Cardiac septum (tissue), 1 donor: ENCODE data around the gene PLA2G12B. TPM values are rescaled to one million over a fixed set of nuclear protein-coding genes. Genes with fewer than 3 reads are reported as not detected.
"Not testable (repeated sequence)": the region's sequence is repeated elsewhere in the genome, so short reads cannot be mapped to it uniquely, and the experiment has no call there.

Experiments used
- DNase-seq: peaks from one replicate; pipeline ENCODE4 v3.0.0-alpha.2; 2020; ENCODE audit warnings: low spot score
- intact Hi-C: fragments of 100-400 bp; cut with DNase I; formaldehyde crosslinking; loops from one replicate; pipeline ENCODE4 v1.14.0; 2022
- total RNA-seq: library from RNA; stranded (reverse); fragmentation: NEBNext Ultra II Directional; extraction: Animal tissue kit (Norgen Biotek cat#: 25700); gene quantifications from one replicate; pipeline ENCODE4 v1.2.1, GENCODE V29; 2021
- donor health status: DM: no; HTN: no; CAD: no.

PLA2G12B gene
- total RNA-seq, 1 donor from 2014 or later: not detected

- intact Hi-C loops: no loop called here
- no peak for DNase-seq
Measured at GRCh38 chr10:72946963-72947362, 7.6 kb downstream of the PLA2G12B start.

GRCh38 chr10:72943498-72944234, 10.9 kb downstream of the PLA2G12B start:
- intact Hi-C loops: no loop called here
- DNase-seq: no peak

GRCh38 chr10:72935361-72935760, 19.2 kb downstream of the PLA2G12B start:
- no peak for DNase-seq
- intact Hi-C loops: no loop called here

GRCh38 chr10:72932259-72933015, 22.2 kb downstream of the PLA2G12B start:
- intact Hi-C loops: no loop called here
- no peak for DNase-seq

DNA sequence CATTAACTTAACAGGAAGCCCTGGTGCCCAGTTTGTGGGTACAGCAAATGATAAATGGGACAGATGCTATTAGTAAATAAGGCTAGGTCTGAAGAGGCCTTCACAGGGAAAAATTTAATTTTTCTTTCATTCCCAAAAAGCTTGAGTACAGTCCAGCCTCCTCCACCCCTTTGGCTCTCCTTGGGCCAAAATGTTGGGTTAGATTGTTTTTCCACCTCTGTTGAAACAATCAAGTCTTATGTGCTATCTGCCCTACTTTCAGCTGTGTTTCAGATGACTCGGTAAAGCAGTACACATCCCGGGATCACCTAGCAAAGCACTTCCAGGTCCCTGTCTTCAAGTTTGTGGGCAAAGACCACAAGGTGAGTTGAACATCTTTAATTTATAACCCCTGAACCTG, 24.3 kb downstream of the PLA2G12B start:
- intact Hi-C loops: no loop called here
- no peak for DNase-seq

- intact Hi-C loops: no loop called here
- DNase-seq: no peak
Measured at GRCh38 chr10:72928798-72929197, 25.8 kb downstream of the PLA2G12B start.

DNA sequence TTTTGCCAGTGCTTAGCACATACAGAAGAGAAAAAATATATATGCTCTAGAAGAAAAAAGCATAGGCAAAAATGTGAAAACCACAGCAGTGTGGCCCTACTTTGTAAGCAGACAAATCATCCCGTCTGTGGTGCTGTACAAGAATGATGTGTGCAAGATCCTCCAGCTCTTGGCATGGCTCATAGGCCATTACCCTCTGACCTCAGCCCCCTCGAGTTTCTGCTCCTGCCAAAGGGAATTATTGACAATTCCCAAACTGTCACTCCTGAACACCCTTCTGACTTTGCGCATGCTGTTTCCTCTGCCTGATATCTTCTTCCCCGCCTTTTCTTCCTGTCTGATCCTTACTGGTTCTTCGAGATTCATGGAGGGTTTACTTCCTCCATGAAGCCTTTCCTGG, 27.1 kb downstream of the PLA2G12B start:
- intact Hi-C loops: no loop called here
- no peak for DNase-seq

GRCh38 chr10:72925951-72926465, 28.6 kb downstream of the PLA2G12B start:
- intact Hi-C loops: no loop called here
- no peak for DNase-seq

GRCh38 chr10:72924351-72924750, 30.3 kb downstream of the PLA2G12B start:
- intact Hi-C loops: no loop called here
- DNase-seq: no peak

GRCh38 chr10:72921147-72921683, 33.4 kb downstream of the PLA2G12B start:
- DNase-seq, intact Hi-C loops: not testable (repeated sequence)

DNA sequence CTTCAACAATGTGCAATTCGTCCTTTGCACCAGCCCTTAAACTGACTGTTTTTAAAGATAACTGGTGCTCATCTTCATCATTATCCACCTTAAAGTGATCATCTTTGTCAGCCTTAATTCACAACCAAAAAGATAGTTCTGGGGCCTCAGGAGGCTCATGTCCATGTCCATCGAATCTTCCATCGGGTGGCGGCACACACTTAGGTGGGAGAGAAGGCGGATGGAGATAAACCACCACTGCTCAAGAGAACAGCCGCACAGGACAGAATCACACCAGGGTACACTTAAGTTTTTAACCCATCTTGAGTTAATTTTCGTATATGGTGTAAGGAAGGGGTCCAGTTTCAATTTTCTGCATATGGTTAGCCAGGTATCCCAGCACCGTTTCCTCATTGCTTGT, 36.3 kb downstream of the PLA2G12B start:
- intact Hi-C loops: no loop called here
- DNase-seq: no peak

- intact Hi-C loops: not testable (repeated sequence)
Measured at GRCh38 chr10:72917803-72918332, 36.7 kb downstream of the PLA2G12B start.

DNA sequence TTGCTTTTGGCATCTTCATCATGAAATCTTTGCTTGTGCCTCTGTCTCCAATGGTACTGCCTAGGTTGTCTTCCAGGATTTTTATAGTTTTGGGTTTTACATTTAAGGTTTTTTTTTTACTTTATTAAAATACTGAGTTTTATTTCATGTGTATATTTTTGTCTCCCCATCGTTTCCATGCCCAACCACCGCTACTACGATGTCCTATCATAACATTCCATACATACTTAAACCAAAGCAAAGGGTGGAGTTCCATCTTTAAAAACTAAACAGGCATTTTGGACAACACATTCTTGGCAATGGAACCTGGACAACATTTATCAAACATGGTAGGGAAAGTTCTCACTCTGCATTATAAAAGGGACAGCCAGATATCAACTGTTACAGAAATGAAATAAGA, 37.4 kb downstream of the PLA2G12B start:
- intact Hi-C loops, DNase-seq: not testable (repeated sequence)

More at GRCh38 chr10:72917803-72918332, 36.7 kb downstream of the PLA2G12B start:
- DNase-seq: not testable (repeated sequence)

DNA sequence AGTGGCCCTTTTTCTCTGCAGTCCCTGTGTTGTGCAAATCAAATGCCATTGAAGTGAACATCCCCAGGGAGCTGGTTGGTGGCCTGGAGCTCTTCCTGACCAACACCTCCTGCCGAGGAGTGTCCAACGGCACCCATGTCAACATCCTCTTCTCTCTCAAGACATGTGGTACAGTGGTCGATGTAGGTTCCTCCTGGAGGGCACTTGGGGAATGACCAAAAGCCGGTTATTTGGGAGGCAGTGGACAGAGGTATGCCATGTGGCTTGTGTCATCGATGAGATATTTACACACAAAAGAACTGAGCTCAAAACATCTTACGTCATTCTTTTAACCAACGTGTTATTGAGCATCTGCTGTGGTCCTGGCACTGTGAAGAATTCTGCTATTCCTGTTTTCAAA, 41.3 kb downstream of the PLA2G12B start:
- intact Hi-C loops: no loop called here
- DNase-seq: no peak

GRCh38 chr10:72912736-72913135, 41.9 kb downstream of the PLA2G12B start:
- intact Hi-C loops: no loop called here
- no peak for DNase-seq

- intact Hi-C loops: no loop called here
- DNase-seq: no peak
Measured at GRCh38 chr10:72911758-72912157, 42.8 kb downstream of the PLA2G12B start.

DNA sequence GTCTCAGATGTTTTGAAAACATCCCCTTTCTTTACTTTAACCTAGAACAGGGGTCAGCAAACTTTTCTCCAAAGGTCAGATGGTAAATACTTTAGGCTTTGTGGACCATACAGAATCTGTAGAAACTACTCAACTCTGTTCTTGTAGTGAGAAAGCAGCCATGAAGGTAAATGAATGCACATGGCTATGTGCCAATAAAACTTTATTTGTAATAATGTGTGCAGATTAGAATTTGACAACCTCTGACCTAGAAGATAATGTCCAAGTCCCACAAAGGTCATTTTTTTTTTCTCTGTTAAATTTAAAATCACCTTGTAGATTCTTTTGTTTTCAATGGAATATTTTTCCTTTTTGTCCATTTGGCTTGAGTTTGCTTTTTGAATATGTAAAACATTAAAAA, 43.9 kb downstream of the PLA2G12B start:
- DNase-seq: no peak
- intact Hi-C loops: no loop called here

DNA sequence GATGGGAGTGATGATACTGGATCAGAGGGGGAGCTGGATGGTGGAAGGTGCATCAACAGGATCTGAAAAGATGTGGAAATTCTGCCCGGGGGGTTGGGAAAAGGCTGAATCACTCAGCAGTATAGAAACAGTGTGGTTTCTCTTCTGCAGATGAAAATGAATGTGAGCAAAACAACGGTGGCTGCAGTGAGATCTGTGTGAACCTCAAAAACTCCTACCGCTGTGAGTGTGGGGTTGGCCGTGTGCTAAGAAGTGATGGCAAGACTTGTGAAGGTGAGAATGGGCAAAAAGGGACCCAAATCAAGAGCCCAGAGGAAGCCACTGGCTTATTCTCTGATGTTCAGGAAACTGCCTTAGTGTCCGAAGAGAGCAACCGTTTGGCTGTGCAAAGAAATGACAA, 48.2 kb downstream of the PLA2G12B start:
- intact Hi-C loops: no loop called here
- DNase-seq: no peak

GRCh38 chr10:72904806-72905205, 49.8 kb downstream of the PLA2G12B start:
- DNase-seq: no peak
- intact Hi-C loops: no loop called here

- intact Hi-C loops, DNase-seq: not testable (repeated sequence)
Measured at GRCh38 chr10:72903941-72904446, 50.6 kb downstream of the PLA2G12B start.
